HG03457 (cell line): Measurements from ENCODE around the gene ADAM12.

Source experiments
- ATAC-seq: cut with Tn5 transposase; IDR thresholded peaks from one replicate; pipeline ENCODE4 v1.9.1; 2021; ENCODE audit warnings: moderate number of reproducible peaks; ENCODE audit not compliant: unreplicated experiment

The ADAM12 gene

DNA sequence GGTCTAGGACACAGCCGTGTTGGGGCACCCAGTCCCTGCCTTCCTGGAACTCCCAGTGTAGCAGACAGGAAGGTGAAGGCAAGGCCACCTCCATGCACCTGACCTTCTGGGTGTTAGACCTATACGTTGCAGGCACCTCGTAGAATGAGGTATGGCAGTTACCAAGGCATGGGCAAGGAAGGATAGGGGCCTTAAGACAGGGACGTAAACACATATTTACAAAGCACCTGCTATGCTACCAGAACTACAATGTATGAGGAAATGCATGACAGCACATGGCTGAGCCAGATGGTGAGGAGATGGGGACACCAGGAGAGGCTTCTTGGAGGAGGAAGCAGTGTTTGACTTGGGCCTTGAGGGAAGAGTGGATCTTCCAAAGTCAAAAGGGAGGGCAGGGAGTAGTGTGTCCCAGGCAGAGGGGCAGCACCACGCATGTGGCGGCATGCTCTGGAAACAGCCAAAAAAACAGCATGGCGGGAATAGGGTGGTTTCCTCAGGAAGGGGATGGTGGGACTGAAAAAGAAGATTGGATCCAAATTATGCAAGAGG, 260.7 kb downstream of the ADAM12 start:
- ATAC-seq: no peak

GRCh38 chr10:126126866-126127265, 261.4 kb downstream of the ADAM12 start:
- no peak for ATAC-seq

DNA sequence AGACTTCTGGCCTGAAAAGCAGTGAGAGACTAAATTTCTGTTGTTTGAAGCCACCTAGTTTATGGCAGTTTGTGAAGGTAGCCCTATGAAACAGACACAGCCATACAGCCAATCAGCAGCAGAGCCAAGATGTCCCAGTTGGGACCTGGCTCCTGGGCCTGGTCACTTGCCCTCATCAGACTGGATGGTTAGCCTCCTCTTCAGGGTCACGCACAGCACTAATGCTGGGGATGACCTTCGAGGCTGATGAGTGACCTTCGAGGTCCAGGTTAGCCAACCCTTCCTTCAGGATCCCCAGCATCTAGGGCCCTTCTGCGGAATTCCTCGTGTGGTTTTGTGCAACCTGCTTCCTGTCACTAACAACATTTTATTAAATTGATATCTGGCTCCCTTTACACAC, 262.3 kb downstream of the ADAM12 start:
- no peak for ATAC-seq

GRCh38 chr10:126124668-126125349, 263.5 kb downstream of the ADAM12 start:
- no peak for ATAC-seq

DNA sequence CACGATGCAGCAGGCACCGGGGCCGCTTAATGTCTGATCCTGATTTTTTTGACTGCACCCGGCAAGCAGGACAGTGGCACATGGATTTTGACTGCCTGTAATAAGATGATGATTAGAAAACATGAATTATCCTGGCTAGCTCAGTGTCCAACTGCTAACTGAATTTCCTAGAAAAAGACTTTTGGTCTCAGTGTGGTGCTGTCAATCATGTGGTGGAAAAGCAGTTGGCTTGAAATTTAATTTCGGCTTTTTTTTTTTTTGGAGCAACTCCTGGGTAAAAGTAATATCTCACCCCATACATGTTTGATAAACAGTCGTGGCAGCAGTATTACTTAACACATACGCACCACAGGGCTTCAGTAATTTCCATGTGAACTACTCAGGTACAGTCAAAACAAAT, 264.2 kb downstream of the ADAM12 start:
- no peak for ATAC-seq

- no peak for ATAC-seq
Observed at GRCh38 chr10:126123466-126123865, 264.8 kb downstream of the ADAM12 start.

DNA sequence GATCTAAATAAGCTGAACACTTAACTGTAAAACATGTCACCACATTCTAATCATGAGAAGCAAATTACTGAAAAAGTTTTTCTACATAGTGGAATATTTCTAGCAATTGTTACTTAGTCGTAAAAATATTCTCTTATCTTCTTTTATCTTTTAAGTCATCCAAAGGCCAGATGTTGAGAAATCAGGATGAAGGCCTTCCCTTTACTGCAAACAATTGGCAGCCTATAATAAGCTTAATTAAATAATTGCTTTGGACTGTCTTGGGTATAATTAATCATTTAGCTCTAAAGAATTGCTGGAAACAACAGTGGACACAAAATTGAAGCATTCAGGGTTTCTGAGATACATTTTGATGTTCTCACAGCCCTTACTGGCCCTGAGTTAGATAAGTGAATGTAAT, 265.4 kb downstream of the ADAM12 start:
- ATAC-seq: no peak

GRCh38 chr10:126119599-126119998, 268.7 kb downstream of the ADAM12 start:
- ATAC-seq: no peak

GRCh38 chr10:126118476-126118875, 269.8 kb downstream of the ADAM12 start:
- no peak for ATAC-seq

DNA sequence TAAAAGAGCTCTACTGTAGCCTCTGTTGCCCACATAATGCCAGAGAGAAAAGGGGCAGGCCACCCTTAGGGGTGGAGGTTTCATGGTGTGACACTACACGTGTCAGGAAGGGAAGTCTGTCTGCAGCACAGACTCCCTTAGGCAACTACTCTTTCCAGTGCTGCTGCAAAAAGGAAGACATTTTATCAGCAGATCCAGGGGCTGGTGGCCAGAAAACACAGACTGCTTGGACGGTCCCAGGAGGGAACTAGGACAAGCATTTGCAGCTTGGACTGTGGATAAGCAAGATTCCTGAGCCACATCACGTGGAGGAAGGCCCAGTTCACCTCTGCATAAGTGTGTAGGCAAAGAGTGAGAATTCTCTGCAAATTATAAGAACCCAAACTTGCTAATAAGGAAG, 271.1 kb downstream of the ADAM12 start:
- ATAC-seq: no peak

GRCh38 chr10:126115886-126116285, 272.4 kb downstream of the ADAM12 start:
- no peak for ATAC-seq

DNA sequence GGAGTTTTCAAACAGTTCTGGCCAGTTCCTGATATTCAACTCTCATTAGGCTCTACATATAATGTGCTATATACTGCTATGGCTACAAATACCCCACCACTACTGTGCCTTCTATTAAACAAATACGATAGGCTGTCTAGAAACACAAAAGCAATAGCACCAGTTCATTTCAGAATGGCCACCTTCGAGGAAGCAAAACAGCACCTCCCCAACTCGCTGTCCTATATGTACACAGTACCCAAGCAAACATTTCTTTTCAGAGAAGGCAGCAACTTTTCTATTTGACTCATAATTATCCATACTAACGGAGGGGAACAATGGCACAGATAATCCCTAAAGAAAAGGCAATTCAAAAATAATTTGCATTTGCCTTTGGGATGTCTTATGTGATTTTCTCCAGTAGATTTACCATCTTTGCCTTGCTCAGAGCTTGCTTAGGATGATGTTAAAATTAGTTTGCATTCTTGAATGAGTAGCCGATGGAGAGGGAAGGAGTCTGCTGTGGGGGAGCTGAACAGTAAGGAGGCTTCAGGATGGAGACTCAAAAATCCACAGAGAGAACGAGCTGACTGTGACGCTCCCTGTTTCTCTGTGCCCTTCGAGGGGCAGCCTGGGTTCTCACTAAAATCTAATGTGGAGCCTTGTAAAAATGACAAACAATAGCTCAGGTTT, 273.3 kb downstream of the ADAM12 start:
- ATAC-seq: no peak

DNA sequence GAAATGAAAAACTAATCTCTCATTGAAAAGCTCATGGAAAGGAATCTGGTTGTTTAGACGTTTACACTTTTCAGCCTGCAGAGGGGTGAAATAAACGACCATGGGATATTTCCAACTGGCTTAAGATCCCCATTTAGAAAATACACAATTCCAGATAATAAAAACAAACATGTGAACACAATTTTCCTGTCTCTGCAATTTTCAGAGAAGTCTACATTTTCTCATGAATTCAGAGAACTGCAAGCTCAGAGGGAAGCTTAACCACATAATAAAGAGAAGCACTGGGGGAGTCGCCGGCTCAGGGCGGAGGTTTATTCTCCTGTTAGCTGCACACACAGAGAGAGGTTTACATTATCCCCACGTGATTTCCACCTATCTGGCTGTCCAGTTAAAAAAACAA, 276.8 kb downstream of the ADAM12 start:
- ATAC-seq: no peak

DNA sequence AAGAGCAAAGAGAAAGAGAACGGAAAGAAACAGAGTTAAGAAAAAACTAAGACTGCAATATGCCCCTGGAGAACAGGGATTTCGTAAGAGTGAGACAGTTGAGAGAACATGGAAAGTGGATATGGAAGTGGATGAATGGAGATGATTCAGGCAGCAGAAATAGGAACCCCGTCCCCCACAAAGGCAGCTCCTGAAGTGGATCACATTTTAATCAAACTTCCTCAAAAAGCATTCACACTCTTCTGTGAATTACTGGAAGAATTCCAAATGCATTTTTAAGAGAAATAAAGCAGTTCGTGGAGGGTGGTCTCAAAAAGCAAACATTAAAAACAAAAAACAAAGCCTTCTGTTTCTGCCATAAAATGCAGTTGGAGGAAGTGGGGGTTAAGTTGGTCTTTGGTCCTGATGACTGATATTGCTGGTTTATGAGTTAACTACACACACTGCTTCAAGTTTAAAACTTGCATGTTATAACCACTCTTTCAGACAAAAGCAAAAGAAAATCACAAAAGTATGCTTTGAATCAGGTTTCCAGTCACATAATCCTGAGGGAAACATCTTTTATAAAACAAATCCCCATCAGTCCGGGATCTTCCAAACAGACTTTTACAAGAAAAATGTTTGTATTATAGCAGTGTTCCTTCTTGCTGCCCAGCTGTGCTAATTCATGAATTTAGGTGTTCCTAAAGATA, 277.6 kb downstream of the ADAM12 start:
- ATAC-seq: no peak

DNA sequence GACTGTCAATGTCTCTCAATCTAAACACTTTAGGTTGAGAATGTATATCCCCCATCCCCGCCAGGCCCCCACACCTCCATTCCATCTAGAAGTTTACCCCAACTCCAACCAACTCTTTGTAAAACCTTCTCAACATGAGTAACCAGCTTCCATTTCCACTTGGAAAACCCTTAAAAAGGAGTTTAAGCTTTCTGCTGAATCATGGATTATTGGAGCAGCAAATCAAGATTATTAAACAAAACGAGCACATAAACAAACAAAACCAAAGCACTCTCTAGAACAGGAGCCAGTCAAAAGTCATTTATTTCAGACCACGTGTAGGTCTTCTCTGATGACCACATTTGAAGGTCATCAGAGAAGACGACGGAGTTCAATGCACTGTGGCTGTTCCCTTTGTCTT, 278.4 kb downstream of the ADAM12 start:
- ATAC-seq: no peak

DNA sequence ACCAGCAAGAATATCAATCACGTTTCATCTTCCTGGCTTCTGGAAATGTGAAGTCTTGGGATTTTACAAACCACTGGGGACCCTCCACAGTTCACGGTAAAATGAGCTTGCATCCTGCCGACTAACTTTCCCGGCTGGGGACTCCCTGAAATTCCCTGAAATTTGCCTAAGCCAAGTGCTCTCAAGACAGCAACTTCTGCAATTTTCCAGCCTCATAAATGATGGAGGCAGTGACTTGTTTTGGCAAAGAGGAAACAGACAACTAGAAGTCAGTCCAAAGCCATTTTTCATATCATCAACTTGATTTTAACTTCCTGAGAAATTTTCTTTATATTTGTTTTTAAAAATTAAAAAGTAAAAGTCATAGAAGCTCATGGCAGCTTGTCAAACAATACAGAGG, 279.6 kb downstream of the ADAM12 start:
- no peak for ATAC-seq

DNA sequence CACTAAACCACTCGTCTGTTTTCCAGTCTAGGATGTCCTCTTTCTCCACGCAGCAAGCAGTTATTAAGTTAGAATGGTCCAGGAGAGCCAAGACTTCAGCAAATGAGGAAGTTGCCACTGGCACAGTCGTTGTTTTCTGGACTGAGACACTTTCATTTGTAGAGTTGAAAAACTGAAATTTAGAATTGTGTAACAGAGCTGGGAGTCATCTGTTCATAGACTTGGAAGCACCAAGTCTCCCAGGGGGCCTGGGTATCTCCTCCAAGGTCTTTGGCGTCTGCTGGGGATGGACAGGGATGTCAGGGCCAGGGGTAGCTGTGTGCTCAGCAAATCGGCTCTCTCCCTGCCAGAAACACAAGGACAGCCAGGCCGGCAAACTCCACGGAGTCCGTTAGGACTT, 283.5 kb downstream of the ADAM12 start:
- no peak for ATAC-seq

GRCh38 chr10:126102636-126103035, 285.6 kb downstream of the ADAM12 start:
- no peak for ATAC-seq

DNA sequence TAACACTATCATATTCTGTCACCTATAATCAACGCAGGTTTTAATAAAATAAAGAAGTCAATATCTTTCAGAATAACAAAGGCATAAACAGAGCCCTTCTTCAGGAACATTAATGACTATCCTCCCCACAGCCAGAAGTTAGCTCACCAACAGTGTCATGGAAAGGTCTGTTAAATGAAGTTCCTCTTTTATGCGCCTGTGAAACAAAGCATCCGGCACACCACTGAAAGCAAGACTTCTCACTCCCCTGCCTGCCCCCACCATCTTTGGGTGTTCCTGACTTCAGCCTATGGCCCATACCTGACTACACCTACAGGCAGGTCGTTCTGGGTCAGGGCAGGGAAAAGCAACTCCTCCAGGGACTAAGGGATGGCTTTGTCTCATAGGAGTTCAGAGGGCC, 286.5 kb downstream of the ADAM12 start:
- peak; percentile 81 for ATAC-seq

DNA sequence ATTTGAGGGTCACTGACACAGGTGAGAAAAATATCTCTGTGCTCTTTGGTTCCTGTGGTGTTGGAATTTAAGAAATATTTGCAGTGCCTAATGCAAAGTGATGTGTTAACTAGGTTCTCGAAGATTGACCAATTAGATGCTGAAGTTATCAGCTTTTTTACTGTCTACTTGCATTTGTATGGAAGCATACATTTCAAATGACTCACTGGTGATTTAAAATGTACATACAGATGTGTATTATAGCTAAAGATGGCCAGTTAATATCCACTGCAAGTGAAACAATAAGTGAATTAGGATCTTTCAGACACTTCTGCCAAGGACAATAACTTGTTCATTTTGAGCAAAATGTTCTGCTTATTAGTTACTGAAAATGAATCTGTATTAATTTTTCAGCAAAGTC, 287.0 kb downstream of the ADAM12 start:
- ATAC-seq: no peak

DNA sequence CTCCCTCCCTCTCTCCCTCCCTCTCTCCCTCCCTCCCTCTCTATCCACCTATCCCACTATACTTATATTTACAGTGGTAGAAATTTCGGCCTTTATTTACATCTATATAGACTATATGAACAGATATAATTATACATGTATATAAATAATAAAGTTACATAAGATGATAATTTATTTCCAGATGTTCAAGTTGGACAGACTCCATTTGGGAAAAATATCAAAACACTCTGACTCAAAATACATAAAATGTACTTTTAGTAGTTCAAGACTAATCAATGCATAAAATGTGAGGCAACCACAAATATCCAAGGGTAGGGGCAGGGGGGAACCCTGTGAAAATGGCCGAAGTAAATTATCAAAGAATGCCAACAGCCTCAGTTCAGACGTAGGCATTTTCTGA, 288.9 kb downstream of the ADAM12 start:
- ATAC-seq: no peak

- ATAC-seq: no peak
Observed at GRCh38 chr10:126098226-126098581, 290.1 kb downstream of the ADAM12 start.
